T-cell (primary cell): Measurements from ENCODE around the gene RAB39B. TPM values are rescaled to one million over a fixed set of nuclear protein-coding genes. Genes with fewer than 3 reads are reported as not detected.

Experiments used
- total RNA-seq, 35 experiments: library from RNA in 6 of 35; stranded (reverse) in 6 of 35; fragments of 120-200 nt in 1 of 35; gene quantifications; one replicate each; pipeline versions ENCODE4 v1.2.1 to v1.2.4 and lab custom pipeline; 2013 to 2026

RAB39B gene
- total RNA-seq, 5 donors from 2014 or later (not counting 1 experiment from before 2014, with no cell fraction given) = 5.5 to 13.4 (median 12.8) TPM

Other genes starting within 250 kb of the RAB39B start
- gene F8, start 241.8 kb downstream of the RAB39B start, total RNA-seq = 1 to 10 TPM; 1.3 to 3.5 (median 2.7) TPM
- 10 to 100 TPM; 50.2 to 56.2 (median 53.0) TPM for gene FUNDC2, start 237.6 kb downstream of the RAB39B start, total RNA-seq
- 10 to 100 TPM in 1 of 5 donors, 1 to 10 TPM in 4; 3.3 to 12.7 (median 6.3) TPM for gene CMC4, start 193.4 kb downstream of the RAB39B start, total RNA-seq
- gene MTCP1, start 193.4 kb downstream of the RAB39B start, total RNA-seq = 10 to 100 TPM; 11.9 to 24.0 (median 19.8) TPM
- gene BRCC3, start 193.0 kb downstream of the RAB39B start, total RNA-seq = 10 to 100 TPM; 14.2 to 17.7 (median 17.0) TPM
- 10 to 100 TPM; 22.6 to 31.8 (median 26.0) TPM for gene VBP1, start 48.0 kb downstream of the RAB39B start, total RNA-seq
- gene CLIC2, start 70.1 kb upstream of the RAB39B start, total RNA-seq = 1 to 10 TPM in 1 of 5 donors, under 1 TPM in 4; 0.57 to 1.3 (median 0.72) TPM
- gene F8A2, start 117.6 kb upstream of the RAB39B start, total RNA-seq = not detected
- gene F8A3, start 194.1 kb upstream of the RAB39B start, total RNA-seq = 10 to 100 TPM in 2 of 5 donors, 1 to 10 TPM in 2, not detected in 1; 1.6 to 17.0 (median 11.1) TPM